AG04449 (cell line): ENCODE results near the gene LPAR1.

ENCODE experiments used
- CTCF ChIA-PET: fragments of 350-600 bp; formaldehyde crosslinking; extraction: SDS; loops from one replicate; lab custom pipeline; 2021; ENCODE audit warnings: antibody characterized with exemption; lab: Yijun Ruan, JAX
- POLR2A ChIA-PET: fragments of 400-600, 350-600 bp; formaldehyde crosslinking; extraction: SDS; loops from one replicate; lab custom pipeline; 2020; ENCODE audit warnings: antibody characterized with exemption, inconsistent platforms; lab: Yijun Ruan, JAX
- DNase-seq: peaks from one replicate; pipeline ENCODE4 v3.0.0-alpha.2; 2010; ENCODE audit warnings: low read depth, low spot score
- H3K4me3 ChIP-seq: 2 replicates; pipeline ENCODE4 v1.5.1; 2011; ENCODE audit warnings: low read depth, mild to moderate bottlenecking, control low read depth, low read length
- TF ChIP-seq, protein P1 (sequence below): IDR thresholded peaks from one replicate; pipeline ENCODE4 v1.5.1; 2011; ENCODE audit warnings: mild to moderate bottlenecking, moderate library complexity, low read length, control low read depth, inconsistent platforms; ENCODE audit not compliant: insufficient read depth; ENCODE audit errors: missing control alignments

LPAR1 gene

DNA sequence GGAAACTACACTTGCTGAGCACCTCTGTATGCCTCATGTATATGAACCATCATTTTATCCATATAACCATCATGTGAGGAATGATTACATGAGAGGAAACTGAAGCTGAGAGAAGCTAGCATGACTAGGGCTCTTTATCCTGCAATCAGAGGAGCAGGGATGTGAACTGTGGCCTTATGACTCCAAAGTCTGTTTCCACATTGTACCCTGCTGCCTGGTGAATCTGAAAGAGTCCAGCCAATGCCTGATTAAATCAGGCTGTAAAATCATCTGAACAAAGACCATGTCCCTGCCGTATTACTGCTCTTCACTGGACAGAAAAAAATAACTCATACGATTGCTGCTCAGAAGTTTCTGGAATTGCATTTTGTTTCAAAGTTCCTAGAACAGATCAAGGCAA lies 67.0 kb downstream of the LPAR1 start:
- TF ChIP-seq, protein P1, sequence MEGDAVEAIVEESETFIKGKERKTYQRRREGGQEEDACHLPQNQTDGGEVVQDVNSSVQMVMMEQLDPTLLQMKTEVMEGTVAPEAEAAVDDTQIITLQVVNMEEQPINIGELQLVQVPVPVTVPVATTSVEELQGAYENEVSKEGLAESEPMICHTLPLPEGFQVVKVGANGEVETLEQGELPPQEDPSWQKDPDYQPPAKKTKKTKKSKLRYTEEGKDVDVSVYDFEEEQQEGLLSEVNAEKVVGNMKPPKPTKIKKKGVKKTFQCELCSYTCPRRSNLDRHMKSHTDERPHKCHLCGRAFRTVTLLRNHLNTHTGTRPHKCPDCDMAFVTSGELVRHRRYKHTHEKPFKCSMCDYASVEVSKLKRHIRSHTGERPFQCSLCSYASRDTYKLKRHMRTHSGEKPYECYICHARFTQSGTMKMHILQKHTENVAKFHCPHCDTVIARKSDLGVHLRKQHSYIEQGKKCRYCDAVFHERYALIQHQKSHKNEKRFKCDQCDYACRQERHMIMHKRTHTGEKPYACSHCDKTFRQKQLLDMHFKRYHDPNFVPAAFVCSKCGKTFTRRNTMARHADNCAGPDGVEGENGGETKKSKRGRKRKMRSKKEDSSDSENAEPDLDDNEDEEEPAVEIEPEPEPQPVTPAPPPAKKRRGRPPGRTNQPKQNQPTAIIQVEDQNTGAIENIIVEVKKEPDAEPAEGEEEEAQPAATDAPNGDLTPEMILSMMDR, result no peak
- CTCF ChIA-PET, result no interaction called here
- POLR2A ChIA-PET, result interaction anchor here (1.0 kb wide), 1 partner anchor 66 kb away, joined by 3 read pairs; no protein-coding TSS in a partner anchor
- no peak overlapping the region for H3K4me3 ChIP-seq
- no peak for DNase-seq

DNA sequence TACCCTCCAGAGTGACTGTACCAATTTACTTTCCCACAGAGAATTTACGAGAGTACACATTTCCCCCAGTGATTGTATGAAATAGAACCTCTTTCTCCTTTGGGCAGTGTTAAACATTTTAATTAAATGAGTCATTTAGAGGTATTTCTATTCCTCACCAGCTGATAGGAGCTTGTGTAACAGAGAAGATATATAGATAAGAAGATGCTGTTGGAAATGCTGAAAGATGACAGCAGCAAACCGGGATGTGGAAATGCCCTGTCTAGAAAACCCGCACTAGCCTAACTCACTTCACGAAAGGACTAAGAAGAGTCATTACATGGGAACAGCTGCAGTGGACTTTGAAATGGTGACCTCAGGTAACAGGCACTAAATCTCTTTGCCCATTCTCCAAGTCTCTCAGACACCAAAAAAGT lies 68.3 kb downstream of the LPAR1 start:
- peak; percentile 71 for DNase-seq

DNA sequence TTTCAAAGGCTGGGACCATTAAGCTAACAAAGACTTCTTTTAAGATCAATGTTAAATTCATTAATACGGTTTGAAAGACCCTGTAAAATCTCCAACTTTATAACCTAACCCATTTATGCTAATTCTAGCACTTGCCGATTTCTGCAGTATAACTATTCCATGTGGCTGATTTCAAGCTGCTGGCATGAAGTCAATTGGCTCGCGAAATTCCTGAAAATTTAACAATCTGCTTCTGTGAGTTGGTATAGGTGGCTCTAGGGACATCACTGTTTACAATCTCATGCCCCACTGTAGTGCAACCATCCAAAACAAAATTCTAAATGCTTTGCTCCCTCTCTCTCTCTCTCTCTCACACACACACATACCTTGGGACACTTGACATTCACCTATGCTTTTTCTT lies 70.2 kb downstream of the LPAR1 start:
- POLR2A ChIA-PET, result no interaction called here
- CTCF ChIA-PET, result interaction anchor here (1.3 kb wide), 1 partner anchor 53 kb away, joined by 3 read pairs; no protein-coding TSS in a partner anchor
- H3K4me3 ChIP-seq, result no peak overlapping the region
- TF ChIP-seq, protein P1, result no peak
- DNase-seq, result no peak

More for the DNA sequence above, 68.3 kb downstream of the LPAR1 start:
- TF ChIP-seq, protein P1, result no peak
- POLR2A ChIA-PET, result interaction anchor here (0.6 kb wide), 1 partner anchor 590 kb away, joined by 4 read pairs; no protein-coding TSS in a partner anchor
- CTCF ChIA-PET, result no interaction called here
- H3K4me3 ChIP-seq, result no peak overlapping the region

DNA sequence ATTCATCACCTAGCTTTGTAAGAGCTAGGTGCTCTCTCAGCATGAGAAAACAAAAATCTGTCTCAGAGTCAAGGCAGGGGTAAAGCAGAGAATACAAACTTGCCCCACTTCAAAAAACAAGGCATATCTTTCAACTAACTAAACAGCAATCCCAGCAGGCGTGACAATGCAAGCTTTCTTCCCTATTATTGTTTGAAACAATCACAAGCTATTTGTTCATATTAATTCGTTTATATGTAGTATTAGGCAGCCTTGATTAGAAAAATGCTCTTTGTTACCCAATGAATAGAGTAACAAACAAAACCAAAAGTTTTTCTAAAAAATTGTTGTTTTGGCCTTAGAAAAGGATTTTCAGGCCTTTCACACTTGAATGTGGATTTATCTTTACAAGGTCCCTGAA lies 71.1 kb downstream of the LPAR1 start:
- DNase-seq, result no peak
- TF ChIP-seq, protein P1, result no peak
- ChIA-PET CTCF (interaction anchor here (0.6 to 1.3 kb wide), 3 partner anchors 38 to 331 kb away, joined by 3 read pairs; no protein-coding TSS in a partner anchor), POLR2A (no interaction called here)
- H3K4me3 ChIP-seq, result no peak overlapping the region

DNA sequence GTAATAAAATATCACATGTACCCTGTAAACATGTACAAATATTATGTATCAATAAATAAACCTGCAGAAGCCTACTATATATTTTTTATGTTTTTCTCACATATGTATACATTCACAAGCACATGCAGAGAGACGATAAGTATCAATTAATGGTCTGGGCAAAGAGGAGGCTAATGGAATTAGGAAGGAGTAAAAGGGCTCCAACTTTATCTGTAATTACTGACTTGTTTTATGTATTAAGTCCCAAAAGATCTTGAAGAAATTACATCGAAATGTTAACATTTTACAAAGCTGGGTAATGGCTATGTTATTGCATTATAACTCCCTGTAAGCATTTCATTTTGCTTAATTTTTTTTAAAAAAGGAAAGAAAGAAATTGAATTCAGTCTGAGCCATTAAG lies 78.0 kb downstream of the LPAR1 start:
- ChIA-PET CTCF (no interaction called here), POLR2A (no interaction called here)
- TF ChIP-seq, protein P1, result no peak
- no peak for DNase-seq
- H3K4me3 ChIP-seq, result no peak overlapping the region

DNA sequence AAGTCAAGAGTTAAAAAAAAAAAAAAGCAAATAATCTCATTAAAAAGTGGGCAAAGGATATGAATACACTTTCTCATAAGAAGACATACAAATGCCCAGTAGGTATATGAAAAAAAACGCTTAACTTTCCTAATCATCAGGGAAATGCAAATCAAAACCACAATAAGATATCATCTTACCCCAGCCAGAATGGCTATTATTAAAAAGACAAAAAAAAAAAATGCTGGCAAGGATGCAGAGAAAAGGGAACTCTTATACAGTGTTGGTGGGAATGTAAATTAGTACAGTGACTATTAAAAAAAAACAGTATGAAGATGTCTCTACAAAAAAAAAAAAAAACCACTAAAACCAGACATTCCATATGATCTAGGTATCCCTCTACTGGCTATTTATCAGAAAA lies 79.4 kb downstream of the LPAR1 start:
- TF ChIP-seq, protein P1, result no peak
- H3K4me3 ChIP-seq, result no peak overlapping the region
- POLR2A ChIA-PET, result no interaction called here
- CTCF ChIA-PET, result no interaction called here
- DNase-seq, result no peak
